Measurements from ENCODE around the gene PYHIN1.

PYHIN1 gene
- 52.7 to 97.3 reads per million in 2 donors for total RNA-seq

DNA sequence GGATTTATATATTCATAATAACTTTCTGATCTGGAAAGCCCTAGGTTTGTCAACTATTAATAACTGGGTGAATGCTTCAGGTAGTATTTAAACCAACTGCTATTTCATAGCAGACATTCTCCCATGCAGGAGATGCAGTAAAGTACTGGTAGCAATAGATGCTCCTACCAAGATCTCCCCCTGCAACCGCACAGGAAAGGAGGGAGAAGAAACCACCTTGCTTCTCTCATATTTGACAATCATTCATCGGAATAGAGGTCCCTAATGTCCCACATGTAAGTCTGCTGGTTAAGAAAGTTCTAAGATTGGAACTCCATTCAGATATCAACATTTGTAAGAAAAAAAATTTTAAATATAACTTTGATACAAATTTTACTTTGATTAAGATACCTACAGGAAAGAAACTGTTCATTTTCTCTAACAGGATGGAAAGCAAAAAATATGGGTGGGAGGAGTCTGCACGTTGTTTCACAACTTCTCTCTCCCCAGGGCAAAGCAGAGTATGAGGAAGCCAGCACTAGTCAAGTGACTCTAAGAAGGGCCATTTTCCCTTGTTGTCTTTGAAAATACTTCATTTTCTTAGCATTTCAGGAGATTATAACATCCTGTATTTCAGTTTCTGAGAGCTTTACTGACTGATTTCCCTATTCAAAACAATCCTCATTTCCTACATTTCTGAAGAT lies at the start of gene PYHIN1:
PYHIN1 (plus strand) TSS at position 498 of the 683 bp plus-strand sequence. CDS start 5,359 bp downstream, outside the sequence.
- DNase-seq = no peak

DNA sequence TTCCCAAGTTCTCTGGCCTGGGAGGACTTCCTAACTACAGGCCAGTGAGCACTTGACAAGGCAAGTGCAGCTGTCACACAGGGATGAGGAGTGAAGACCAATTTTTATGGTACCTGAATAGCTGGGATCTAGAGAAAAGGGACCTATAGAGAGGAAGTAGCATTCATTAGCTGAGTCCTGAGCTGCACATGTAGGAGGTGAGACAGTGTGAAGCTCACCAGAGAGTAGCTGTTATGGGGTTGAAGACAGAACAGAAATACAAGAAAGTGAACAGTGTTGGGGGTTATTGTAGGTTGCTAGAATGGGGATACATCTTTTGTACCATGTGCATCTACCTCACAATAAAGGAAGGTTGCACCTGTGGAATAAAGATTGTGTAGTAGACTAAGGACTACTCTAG lies 37.7 kb upstream of the PYHIN1 start:
- no peak for DNase-seq

DNA sequence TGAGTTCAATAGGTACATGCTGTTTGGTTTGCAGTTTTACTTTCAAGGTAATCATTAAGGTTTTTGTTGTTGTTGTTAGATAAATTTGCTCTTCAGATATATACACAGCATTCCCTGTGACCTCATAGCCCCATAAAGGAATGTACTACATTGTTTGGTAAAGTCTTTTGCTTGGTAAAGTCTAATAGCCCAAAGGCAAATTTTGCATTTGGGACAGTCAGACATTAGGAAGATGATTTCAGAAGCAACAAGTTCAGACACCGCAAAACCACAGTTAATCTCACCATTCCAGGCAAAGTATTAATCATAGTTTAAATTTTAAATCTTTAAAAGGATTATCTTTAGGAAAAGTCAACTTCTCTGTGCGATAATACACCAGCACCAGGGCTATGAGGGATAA lies 32.6 kb upstream of the PYHIN1 start:
- no peak for DNase-seq

DNA sequence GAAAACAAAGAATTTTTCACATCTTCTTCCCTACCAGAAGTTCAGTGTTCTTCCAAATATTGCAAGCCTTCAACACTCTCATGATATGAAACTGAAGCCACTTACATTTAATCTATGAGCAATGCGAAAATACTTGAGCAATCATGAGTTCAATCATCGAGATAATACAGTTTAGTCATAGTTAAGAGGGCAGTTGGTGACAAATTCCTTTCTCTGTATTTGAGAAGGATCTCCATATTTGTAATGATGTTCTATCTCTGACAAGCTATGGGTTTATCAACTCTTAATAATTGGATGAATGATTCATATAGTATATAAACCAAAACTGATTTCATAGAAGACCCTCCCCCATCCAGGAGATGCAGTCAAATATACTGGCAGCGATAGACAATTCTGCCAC lies 29.7 kb upstream of the PYHIN1 start:
- no peak for DNase-seq

DNA sequence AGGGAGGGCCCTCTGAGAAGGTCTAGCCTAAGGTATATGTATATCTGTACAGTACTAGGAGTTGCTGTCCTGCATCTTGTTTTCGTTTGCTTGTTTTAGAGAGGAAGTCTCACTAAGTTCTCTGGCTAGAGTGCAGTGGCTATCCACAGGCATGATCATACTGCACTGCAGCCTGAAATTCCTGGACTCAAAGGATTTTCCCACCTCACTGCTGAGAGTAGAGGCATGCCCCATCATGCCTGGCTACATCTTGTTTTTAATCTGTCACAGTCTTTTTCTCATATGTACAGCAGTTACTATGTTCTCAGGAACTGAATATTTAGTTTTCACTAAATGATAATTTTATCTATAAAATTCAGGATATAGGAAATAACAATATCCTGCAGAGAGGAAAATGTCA lies 15.3 kb upstream of the PYHIN1 start:
- no peak for DNase-seq

DNA sequence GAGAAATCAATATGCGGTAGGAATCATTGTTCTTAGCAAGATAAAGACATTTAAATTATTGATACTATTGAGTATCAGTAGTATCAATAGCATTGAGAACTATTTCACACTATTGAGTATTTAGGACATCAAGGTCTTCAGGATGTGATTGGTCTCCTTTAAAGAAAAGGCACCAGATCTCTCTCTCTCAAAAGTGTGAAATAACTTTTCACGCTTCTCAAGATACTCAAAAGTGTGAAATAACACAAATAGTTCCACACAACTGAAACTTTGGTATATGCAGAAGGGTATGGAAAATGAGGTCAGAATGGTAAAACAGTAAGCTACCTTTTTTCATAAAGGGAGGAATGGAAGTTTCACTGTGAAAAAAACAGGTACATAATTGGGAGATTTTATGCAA lies 6.7 kb upstream of the PYHIN1 start:
- no peak for DNase-seq

DNA sequence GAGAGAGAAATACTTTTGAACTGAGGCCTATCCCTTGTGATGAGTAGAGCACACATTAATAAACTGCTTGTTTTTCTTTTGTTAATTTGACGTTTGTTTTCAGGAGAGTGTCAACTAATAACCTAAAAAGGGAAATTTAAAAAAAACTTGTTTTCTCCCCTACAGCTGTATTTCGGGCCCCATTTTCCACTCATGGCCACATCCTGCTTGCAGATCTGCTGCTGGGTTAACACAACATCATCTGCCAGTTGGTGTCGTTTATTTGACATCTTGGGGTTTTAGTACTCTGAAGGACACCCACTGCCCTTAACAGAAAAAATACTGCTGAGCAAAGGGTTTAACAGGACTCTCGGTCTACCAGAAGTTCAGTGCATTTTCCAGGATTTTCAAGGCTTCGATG lies 848 bp upstream of the PYHIN1 start:
- no peak for DNase-seq

DNA sequence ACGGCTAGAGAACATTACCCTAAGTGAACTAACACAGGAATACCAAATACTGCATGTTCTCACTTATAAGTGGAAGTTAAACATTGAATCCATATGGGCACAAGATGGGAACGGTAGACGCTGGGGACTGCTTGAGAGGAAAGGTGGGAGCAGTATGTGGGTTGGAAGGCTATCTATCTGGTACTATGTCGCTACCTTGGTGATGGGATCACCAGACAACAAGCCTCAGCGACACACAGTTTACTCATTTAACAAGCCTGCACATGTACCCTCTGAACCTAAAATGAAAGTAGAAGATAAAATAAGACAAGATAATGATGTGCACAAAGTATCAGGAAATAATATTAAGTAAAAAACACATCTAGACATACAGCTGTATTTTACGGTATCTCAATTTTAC lies 819 bp downstream of the PYHIN1 start:
- no peak for DNase-seq

DNA sequence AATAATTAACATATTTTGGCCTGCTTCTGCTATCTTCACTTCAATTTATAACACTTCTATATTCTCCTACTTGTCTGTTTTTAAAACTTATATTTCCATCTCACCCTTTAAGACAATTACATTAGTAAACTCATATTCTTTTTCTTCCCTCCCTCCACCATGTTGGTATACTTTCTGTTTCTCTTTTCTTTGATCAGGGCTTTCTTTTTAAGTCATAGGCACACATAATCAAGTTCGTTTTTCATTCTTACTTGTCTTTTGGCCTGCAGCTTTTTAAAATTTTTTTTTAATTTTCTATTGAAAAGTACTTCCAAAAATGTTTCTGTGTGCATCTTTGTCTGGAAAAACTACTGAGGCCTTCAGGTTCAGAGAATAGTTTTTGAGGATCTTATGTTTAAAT lies 2.3 kb downstream of the PYHIN1 start:
- no peak for DNase-seq

DNA sequence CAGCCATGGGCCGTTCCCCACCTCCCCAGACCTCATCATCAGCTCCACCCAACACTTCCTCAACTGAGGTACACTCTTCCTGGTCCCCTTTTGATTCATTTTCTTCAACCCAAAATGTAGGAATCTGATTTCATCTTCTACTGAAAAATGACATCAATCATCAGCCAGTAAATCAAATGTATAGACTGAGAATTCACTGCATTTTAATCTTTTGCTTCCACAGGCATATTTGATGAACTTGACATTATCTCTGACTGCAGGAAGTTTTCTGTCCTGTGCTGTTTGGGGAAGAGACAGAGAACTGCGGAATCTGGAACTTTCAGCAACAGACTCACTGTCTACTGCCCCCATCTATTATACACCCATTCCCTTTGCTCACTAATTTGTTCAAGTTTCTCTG lies 7.8 kb downstream of the PYHIN1 start:
- DNase-seq = no peak

DNA sequence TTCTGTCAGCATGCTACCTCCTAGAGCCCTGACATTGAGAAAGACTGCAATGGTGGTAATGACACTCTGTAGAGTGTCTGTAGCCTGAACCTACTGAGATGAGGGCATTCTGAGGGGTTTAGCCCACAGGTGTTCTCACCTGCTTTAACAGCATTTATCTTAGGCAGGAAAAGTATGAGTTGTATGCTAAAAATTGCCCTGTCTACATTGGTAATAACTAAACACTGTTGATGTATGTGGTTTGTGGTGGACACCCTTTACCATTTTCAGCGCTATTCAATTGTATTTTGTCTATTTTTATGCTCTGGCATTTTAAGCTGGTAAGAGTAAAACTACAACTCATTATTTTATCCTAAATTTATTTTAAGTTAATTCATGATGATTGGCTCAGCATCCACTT lies 10.0 kb downstream of the PYHIN1 start:
- DNase-seq = no peak

DNA sequence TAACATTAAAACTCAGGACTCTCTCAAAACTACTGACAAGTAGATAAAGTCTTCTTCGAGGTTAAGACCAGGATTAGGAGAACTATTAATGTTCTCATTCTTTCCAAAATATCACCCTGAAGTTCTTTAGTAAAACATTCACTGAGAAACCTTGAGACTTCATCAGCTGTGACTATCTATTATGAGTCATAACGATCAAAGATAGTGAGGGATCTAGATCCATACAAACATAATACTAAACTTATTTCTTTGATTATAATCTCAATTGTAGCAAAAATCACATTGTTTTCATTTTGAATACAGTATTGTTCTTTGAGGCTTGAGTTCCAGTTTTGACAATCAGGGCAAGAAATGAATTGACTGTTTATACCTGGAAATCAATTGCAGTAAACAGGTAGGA lies 11.1 kb downstream of the PYHIN1 start:
- no peak for DNase-seq

DNA sequence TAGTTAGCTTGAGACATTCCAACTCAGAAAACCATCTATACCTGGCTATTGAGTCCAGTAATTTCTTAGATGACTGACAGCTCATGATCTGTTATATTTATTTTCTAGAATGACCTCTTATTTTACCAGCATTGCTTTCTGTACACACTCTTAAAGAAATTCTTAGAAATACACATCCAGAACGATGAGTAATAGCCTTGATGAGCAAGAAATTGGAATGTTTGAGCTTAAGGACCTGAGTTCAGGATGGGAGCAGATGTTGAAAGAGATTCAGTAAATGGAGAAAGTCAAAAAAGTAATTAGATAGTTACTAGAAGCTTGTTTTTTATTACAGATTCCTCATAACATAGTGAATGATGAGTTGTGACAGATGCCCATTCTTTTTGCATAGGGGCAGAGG lies 11.7 kb downstream of the PYHIN1 start:
- no peak for DNase-seq

DNA sequence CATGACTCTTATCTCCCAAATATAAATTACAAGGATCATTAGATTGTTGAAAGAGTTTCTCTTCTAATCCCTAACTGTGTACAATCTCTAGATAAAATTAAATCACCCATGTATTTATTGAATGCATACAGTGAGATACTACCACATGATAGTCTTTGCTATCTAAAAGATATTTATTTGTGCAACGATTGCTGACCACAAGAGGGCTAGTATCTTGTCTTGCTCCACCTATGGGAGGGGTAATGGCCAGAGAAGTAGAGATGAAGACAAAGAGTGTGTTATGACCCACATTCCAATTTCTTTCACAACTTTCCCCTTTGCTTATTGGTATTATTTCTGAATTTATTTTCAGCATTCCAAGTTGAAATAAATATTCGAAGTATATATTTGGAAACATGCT lies 13.7 kb downstream of the PYHIN1 start:
- DNase-seq = no peak

DNA sequence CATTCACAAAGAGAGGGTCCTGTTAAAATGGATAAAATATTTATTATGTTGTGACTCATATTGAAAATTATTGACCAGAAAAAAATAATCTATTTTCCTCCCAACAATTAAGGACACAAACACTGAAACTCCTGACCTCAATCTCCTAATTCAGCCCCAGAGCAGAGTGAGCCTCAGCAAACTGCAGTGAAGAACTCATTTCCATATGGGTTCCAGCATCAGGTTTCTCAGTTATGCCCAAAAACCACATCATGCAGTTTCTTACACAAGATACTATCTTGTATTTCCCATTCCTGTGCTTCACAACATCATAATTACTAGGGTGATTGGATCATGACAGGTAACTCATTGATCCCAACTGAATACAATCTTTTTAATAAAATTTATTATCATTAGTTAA lies 15.4 kb downstream of the PYHIN1 start:
- DNase-seq = no peak

DNA sequence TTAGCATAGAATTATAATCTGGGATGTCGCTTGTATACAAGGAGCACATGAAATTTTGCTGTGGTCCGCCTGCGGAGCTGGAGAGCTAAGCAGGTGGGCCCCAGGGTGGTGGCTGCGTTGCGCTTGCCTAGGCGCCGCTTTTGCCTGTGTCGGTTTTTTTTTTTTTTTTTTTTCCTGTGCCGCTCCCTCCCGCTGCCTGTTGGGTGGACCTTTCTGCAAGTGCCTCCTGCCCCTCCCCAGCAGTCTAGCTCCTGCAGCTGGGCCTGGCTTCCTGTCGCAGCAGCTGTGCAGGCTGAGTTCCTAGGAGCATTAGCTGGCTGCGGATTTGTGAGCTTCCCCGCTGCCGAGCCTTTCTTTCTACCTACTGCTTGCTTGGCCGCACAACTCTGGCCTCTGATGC lies 20.6 kb downstream of the PYHIN1 start:
- DNase-seq = no peak

DNA sequence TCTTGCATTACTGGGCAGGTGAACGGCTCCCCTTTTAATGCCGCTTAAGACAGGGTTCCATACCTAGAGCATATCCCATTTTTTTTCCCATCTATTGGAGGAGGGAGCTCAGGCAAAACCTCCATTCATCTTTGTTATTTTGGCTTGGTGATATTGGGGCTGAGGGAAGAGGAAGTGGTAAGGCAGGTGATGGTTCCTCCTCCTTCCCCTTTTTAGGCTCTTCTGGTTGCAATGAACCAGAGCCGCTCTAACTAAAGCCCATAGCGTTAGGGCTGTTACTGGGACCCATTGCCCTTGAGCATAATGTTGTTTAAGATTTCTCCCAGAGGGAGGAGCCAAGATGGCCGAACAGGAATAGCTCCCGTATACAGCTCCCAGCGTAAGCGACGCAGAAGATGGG lies 21.1 kb downstream of the PYHIN1 start:
- no peak for DNase-seq

DNA sequence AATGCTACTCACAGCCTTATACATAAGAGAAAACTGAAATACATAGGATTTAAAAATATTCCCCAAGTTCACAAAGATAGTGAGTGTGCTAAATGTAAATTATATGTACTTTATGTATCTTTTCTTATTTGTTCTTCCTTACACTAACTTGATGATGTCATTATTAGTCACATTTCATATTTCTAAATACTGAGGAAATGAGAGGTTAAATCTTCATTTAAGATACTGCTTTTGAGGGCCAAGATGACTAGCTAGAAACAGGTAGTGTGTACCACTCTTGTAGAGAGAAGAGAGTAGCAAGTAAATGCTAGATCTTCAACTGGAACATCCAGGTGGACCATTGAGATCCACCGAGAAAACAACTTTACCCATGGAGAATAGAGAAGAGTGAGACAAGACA lies 29.8 kb downstream of the PYHIN1 start:
- no peak for DNase-seq

DNA sequence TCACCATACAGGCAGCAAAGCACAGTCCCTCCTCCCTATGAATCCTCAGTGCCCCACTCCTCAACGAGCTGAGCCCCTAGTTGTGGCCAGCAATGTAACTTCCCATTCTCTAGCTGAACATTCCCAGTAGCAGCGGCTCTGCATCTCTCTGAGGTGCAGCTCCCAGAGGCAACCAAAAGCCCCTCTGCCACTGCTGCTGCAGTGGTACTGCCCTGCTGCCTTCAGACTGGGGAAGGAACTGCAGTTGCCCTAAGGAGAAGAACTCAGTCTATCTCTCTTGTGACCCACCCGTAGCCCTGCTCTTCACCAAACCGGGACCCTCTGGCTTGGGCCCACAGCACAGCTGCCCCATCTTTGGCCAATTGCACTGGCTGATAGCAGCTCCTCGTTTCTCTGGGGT lies 31.6 kb downstream of the PYHIN1 start:
- DNase-seq = no peak

DNA sequence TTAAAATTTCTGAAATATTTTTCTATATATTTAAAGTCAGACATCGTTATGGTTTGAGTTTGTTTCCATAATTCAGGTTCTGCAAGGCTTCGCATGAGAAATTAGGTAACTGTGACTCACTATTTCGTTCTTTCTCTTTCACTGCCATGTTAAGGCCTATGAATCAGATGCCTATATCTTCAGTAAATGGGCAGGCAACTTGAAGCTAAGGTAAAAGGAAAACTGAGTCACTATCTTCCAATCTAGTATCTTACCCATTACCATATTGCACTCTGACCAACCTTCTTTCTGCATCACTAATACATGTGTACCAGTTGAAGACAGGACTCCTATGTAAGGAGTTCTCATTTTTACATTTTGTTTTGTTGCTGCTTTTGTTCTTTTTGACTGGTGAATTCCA lies 37.8 kb downstream of the PYHIN1 start:
- DNase-seq = no peak

DNA sequence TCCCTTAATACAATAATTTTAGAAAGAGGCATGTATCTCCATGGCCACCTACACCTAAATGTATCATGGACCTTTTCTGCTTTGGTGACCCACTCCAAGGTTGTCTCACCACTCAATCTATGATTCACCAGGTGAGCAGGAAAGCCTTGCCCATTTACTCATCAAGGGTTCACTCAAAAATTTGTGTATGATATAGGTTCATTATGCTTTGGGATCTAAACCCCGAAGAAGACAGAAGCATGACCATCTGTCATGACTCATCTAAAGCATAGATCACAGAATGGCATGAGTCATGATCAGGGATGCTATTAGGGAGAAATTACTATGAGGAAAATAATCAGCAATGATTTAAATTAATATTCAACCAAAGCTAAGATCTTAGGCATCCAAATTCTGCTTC lies 38.5 kb downstream of the PYHIN1 start:
- DNase-seq = no peak

DNA sequence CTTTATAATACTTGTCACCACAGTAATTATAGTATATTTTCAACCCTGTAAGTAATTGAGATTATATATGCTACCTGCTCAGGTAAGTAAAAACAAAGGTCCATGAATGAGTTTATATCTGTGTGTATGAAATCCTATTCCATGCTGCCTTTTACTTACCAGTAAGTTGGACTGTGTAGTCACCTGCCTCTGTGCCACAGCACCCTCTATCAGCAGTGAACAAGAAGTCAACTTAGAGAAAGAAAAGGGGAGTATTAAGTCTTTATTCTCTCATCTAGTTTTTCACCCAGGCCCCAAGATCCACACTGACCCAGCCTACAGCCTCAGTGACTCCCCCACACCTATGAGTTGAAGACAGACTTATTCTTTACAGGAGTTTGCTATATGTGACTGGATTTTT lies 41.5 kb downstream of the PYHIN1 start:
- DNase-seq = no peak

DNA sequence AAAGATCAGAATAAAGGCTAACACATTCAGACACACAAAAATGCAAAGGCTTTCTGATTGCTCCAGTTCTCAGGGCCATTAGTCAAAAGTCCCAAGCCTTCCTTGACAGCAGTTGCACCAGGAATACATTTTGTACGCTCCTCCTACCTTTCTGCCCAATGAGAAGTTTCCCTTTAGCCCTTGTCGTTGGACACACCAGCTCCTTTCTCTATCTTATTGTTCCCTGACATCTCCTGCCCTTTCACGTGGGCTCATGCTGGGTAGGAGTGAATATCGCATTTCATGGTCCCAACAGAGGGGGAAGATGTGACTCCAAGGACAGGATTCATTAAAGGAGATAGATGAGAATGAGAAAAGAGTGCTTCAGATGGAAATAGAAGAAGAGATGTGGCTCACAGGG lies 44.9 kb downstream of the PYHIN1 start:
- DNase-seq = no peak

DNA sequence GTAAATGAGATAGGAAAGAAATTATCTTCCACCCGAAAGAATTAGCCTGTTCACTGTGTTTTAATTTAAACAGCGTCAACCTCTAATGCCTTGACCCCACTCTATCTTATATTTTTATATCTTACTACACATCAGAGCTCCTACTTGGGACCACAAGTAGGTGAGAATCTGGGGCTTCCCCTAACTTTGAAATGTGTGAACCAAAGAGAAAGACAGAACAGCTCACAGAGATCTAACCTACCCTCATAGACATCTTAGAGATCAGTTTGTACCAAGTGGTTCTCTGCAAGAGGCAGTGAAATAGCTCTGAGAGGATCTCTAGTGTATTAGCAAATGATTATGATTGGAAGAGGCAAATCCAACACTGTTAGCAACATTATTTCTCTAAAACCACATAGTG lies 47.4 kb downstream of the PYHIN1 start:
- no peak for DNase-seq

DNA sequence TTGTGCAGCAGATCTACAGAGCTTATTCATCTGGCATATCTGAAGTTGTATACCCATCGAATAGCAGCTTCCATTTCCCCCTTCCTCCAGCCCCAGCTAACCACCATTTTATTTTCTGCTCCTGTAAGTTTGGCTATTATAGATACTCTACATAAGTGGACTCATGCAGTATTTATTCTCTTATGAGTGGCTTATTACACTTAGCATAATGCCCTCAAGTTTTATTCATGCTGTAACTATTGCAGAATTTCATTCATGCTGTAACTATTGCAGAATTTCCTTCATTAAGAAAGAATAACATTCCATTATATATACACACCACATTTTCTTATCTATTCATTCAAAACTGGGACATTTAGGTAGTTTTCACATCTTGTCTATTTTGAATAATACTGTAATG lies 47.9 kb downstream of the PYHIN1 start:
- DNase-seq = no peak

DNA sequence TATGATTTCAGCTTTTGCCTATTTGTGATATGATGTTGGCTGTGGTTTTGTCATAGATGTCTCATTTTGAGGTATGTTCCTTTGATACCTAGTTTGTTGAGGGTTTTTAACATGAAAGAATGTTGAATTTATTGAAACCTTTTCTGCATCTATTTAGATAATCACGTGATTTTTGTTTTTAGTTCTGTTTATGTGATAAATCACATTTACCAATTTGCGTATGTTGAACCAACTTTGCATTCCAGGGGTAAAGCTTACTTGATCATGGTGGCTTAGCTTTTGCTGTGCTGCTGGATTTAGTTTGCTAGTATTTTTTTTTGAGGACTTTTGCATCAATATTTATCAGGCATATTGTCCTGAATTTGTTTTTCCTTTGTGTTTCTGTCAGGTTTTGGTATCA lies 51.9 kb downstream of the PYHIN1 start:
- no peak for DNase-seq
